DND-41 (cell line): ENCODE measurements around the gene SPEG.

Source experiments
- EZH2 ChIP-seq: IDR thresholded peaks from 3 replicates; pipeline ENCODE4 v1.6.1; 2012; ENCODE audit warnings: borderline replicate concordance, low read depth, mild to moderate bottlenecking, moderate library complexity, low read length, inconsistent platforms; ENCODE audit not compliant: severe bottlenecking
- TF ChIP-seq, protein P1 (sequence below): IDR thresholded peaks from 2 replicates; pipeline ENCODE4 v1.5.1; 2012; ENCODE audit warnings: borderline replicate concordance, low read length, moderate library complexity, mild to moderate bottlenecking; ENCODE audit not compliant: poor library complexity, severe bottlenecking; ENCODE audit errors: extremely low read depth

DNA sequence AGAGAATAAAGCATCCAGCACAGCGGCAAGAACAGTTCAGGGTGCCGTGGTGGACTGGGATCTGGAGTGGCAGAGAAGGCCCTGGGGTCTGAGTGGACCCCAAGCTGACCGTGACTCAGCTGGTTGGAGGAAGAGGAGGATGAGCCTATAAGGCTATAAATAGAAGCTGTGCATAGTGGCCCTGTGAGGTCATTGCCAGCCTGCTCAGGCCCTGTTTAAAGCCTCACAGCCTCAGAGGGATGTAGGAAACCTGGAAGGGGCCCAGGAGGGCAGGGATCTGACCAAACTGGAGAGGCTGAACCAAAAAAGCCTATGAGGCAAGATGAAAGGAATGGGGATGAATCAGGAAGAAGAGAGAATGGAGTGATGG lies 27.8 kb upstream of the SPEG start:
- TF ChIP-seq, protein P1, sequence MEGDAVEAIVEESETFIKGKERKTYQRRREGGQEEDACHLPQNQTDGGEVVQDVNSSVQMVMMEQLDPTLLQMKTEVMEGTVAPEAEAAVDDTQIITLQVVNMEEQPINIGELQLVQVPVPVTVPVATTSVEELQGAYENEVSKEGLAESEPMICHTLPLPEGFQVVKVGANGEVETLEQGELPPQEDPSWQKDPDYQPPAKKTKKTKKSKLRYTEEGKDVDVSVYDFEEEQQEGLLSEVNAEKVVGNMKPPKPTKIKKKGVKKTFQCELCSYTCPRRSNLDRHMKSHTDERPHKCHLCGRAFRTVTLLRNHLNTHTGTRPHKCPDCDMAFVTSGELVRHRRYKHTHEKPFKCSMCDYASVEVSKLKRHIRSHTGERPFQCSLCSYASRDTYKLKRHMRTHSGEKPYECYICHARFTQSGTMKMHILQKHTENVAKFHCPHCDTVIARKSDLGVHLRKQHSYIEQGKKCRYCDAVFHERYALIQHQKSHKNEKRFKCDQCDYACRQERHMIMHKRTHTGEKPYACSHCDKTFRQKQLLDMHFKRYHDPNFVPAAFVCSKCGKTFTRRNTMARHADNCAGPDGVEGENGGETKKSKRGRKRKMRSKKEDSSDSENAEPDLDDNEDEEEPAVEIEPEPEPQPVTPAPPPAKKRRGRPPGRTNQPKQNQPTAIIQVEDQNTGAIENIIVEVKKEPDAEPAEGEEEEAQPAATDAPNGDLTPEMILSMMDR = no peak
- TF ChIP-seq EZH2 = no peak
